ENCODE results near the gene SLC30A10.
"Not testable (repeated sequence)": the region's sequence is repeated elsewhere in the genome, so short reads cannot be mapped to it uniquely, and the experiment has no call there.

The SLC30A10 gene

GRCh38 chr1:219880765-219881457 is 47.4 kb downstream of the SLC30A10 start:
- Histone ChIP-seq H3K9ac (ENCODE audit: low read depth, low read length, poor library complexity, severe bottlenecking) (no peak overlapping the region), H3K79me2 (ENCODE audit: insufficient read depth, low read length) (no peaks in the 10 kb centered on the region), H3K4me3 (ENCODE audit: low read length, poor library complexity, severe bottlenecking) (no peak overlapping the region), H3K36me3 (ENCODE audit: insufficient read depth, low read length) (no peaks in the 10 kb centered on the region), H4K20me1 (ENCODE audit: insufficient read depth, low read length, poor library complexity, severe bottlenecking) (no peaks in the 10 kb centered on the region), H3K27me3 (ENCODE audit: insufficient read depth, low read length, poor library complexity, severe bottlenecking) (no peaks in the 10 kb centered on the region), H3F3A (ENCODE audit: low read depth) (no peaks in the 10 kb centered on the region), H3K4me2 (ENCODE audit: low read depth, low read length, poor library complexity, severe bottlenecking) (no peak overlapping the region), H3K9me2 (replicated peaks; ENCODE audit: low read depth, low read length) (no peaks in the 10 kb centered on the region), H3K9me3 (ENCODE audit: insufficient read depth, low read depth, low read length) (no peaks in the 10 kb centered on the region), H2AFZ (ENCODE audit: low read length) (no peak overlapping the region), H3K4me1 (ENCODE audit: insufficient read depth, low read length, poor library complexity, severe bottlenecking) (no peaks in the 10 kb centered on the region)
- TF ChIP-seq CTCF (conservative IDR thresholded peaks at IDR 0.05; ENCODE audit: low read length), result no peak
- no peak for TF ChIP-seq EZH2phosphoT487 (IDR thresholded peaks at IDR 0.05; ENCODE audit: borderline replicate concordance)

- Histone ChIP-seq H3K4me2 (ENCODE audit: low read depth, low read length, poor library complexity, severe bottlenecking) (no peak overlapping the region), H4K20me1 (ENCODE audit: insufficient read depth, low read length, poor library complexity, severe bottlenecking) (no peaks in the 10 kb centered on the region), H3K27me3 (ENCODE audit: insufficient read depth, low read length, poor library complexity, severe bottlenecking) (no peaks in the 10 kb centered on the region), H3K9ac (ENCODE audit: low read depth, low read length, poor library complexity, severe bottlenecking) (no peak overlapping the region), H3K9me3 (ENCODE audit: insufficient read depth, low read depth, low read length) (no peaks in the 10 kb centered on the region), H3K79me2 (ENCODE audit: insufficient read depth, low read length) (no peaks in the 10 kb centered on the region), H3K4me1 (ENCODE audit: insufficient read depth, low read length, poor library complexity, severe bottlenecking) (no peaks in the 10 kb centered on the region), H2AFZ (ENCODE audit: low read length) (no peak overlapping the region), H3K36me3 (ENCODE audit: insufficient read depth, low read length) (no peaks in the 10 kb centered on the region), H3K9me2 (replicated peaks; ENCODE audit: low read depth, low read length) (no peaks in the 10 kb centered on the region), H3F3A (ENCODE audit: low read depth) (no peaks in the 10 kb centered on the region), H3K4me3 (ENCODE audit: low read length, poor library complexity, severe bottlenecking) (no peak overlapping the region)
- TF ChIP-seq EZH2phosphoT487 (IDR thresholded peaks at IDR 0.05; ENCODE audit: borderline replicate concordance) (no peak), CTCF (conservative IDR thresholded peaks at IDR 0.05; ENCODE audit: low read length) (peak; percentile 27; the same call in 1 of the 2 replicates)
Observed at GRCh38 chr1:219876798-219877209, 51.6 kb downstream of the SLC30A10 start.

GRCh38 chr1:219875860-219876259 is 52.5 kb downstream of the SLC30A10 start:
- Histone ChIP-seq H3K79me2 (ENCODE audit: insufficient read depth, low read length) (no peaks in the 10 kb centered on the region), H3K9me3 (ENCODE audit: insufficient read depth, low read depth, low read length) (no peaks in the 10 kb centered on the region), H2AFZ (ENCODE audit: low read length) (no peak overlapping the region), H3K4me3 (ENCODE audit: low read length, poor library complexity, severe bottlenecking) (no peak overlapping the region), H3K9ac (ENCODE audit: low read depth, low read length, poor library complexity, severe bottlenecking) (no peak overlapping the region), H4K20me1 (ENCODE audit: insufficient read depth, low read length, poor library complexity, severe bottlenecking) (no peaks in the 10 kb centered on the region), H3K36me3 (ENCODE audit: insufficient read depth, low read length) (no peaks in the 10 kb centered on the region), H3K4me1 (ENCODE audit: insufficient read depth, low read length, poor library complexity, severe bottlenecking) (no peaks in the 10 kb centered on the region), H3F3A (ENCODE audit: low read depth) (no peaks in the 10 kb centered on the region), H3K27me3 (ENCODE audit: insufficient read depth, low read length, poor library complexity, severe bottlenecking) (no peaks in the 10 kb centered on the region), H3K4me2 (ENCODE audit: low read depth, low read length, poor library complexity, severe bottlenecking) (no peak overlapping the region), H3K9me2 (replicated peaks; ENCODE audit: low read depth, low read length) (no peaks in the 10 kb centered on the region)
- TF ChIP-seq CTCF (conservative IDR thresholded peaks at IDR 0.05; ENCODE audit: low read length) (no peak), EZH2phosphoT487 (IDR thresholded peaks at IDR 0.05; ENCODE audit: borderline replicate concordance) (no peak)

- H2AFZ ChIP-seq (ENCODE audit: low read length); H3K36me3 ChIP-seq (ENCODE audit: insufficient read depth, low read length): not testable (repeated sequence)
Observed at GRCh38 chr1:219872538-219872937, 55.8 kb downstream of the SLC30A10 start.

More at GRCh38 chr1:219872538-219872937, 55.8 kb downstream of the SLC30A10 start:
- H3K4me2 ChIP-seq (ENCODE audit: low read depth, low read length, poor library complexity, severe bottlenecking); H3K4me3 ChIP-seq (ENCODE audit: low read length, poor library complexity, severe bottlenecking); H3K9ac ChIP-seq (ENCODE audit: low read depth, low read length, poor library complexity, severe bottlenecking); H3K27me3 ChIP-seq (ENCODE audit: insufficient read depth, low read length, poor library complexity, severe bottlenecking); H3K9me2 ChIP-seq (replicated peaks; ENCODE audit: low read depth, low read length); H3K4me1 ChIP-seq (ENCODE audit: insufficient read depth, low read length, poor library complexity, severe bottlenecking); H3K9me3 ChIP-seq (ENCODE audit: insufficient read depth, low read depth, low read length); H4K20me1 ChIP-seq (ENCODE audit: insufficient read depth, low read length, poor library complexity, severe bottlenecking); H3F3A ChIP-seq (ENCODE audit: low read depth); H3K79me2 ChIP-seq (ENCODE audit: insufficient read depth, low read length): not testable (repeated sequence)
